CD14-positive monocyte (primary cell): Measurements from ENCODE around the gene CDH16. TPM values are rescaled to one million over a fixed set of nuclear protein-coding genes. Genes with fewer than 3 reads are reported as not detected.

Source experiments
- DNase-seq, 3 donors: peaks; one replicate each; pipeline ENCODE4 v3.0.0-alpha.2; 2011 to 2022
- H2AFZ ChIP-seq: 2 replicates; pipeline ENCODE4 v1.6.0; 2012; ENCODE audit warnings: mild to moderate bottlenecking, low read depth, low read length, inconsistent platforms; ENCODE audit not compliant: insufficient read depth, poor library complexity, severe bottlenecking
- H3K27ac ChIP-seq, 2 donors: 1 replicate in 1 of 2; 2 replicates in 1 of 2; pipeline ENCODE4 v1.5.1; 2012 to 2013; ENCODE audit warnings: low read length in 2 of 2, control low read depth in 1 of 2, inconsistent platforms in 1 of 2, low read depth in 1 of 2, mild to moderate bottlenecking in 1 of 2
- H3K27me3 ChIP-seq, 2 donors: one replicate each; pipeline versions ENCODE4 v1.6.0 to v1.6.1; 2011 to 2013; ENCODE audit warnings: low read length in 2 of 2; ENCODE audit not compliant: control insufficient read depth in 2 of 2, insufficient read depth in 2 of 2
- H3K36me3 ChIP-seq, 2 donors: replicated peaks in 1 of 2; 1 replicate in 1 of 2; 2 replicates in 1 of 2; pipeline versions ENCODE4 v1.5.1 to v1.6.1; 2012 to 2013; ENCODE audit warnings: low read length in 2 of 2, control low read depth in 1 of 2, inconsistent platforms in 1 of 2, mild to moderate bottlenecking in 1 of 2; ENCODE audit not compliant: insufficient read depth in 2 of 2, control insufficient read depth in 1 of 2
- H3K4me1 ChIP-seq, 2 donors: 1 replicate in 1 of 2; 2 replicates in 1 of 2; pipeline versions ENCODE4 v1.5.1 to v1.6.1; 2012 to 2013; ENCODE audit warnings: low read length in 2 of 2, control low read depth in 1 of 2, inconsistent platforms in 1 of 2, mild to moderate bottlenecking in 1 of 2, moderate library complexity in 1 of 2; ENCODE audit not compliant: insufficient read depth in 2 of 2, control insufficient read depth in 1 of 2
- H3K4me2 ChIP-seq: replicated peaks from 2 replicates; pipeline ENCODE3; 2012; ENCODE audit warnings: low read length, moderate library complexity, mild to moderate bottlenecking; ENCODE audit not compliant: poor library complexity, severe bottlenecking; ENCODE audit errors: extremely low read depth
- H3K4me3 ChIP-seq, 3 experiments: fragments of 200-600 bp in 1 of 3; sonication (generic) in 1 of 3; replicated peaks in 1 of 3; 1 replicate in 2 of 3; 2 replicates in 1 of 3; pipeline ENCODE4 v1.5.1; 2011 to 2013; ENCODE audit warnings: low read length in 3 of 3, mild to moderate bottlenecking in 3 of 3, control low read depth in 2 of 3, low read depth in 2 of 3, inconsistent platforms in 1 of 3, moderate library complexity in 1 of 3
- H3K79me2 ChIP-seq: 2 replicates; pipeline ENCODE4 v1.6.0; 2012; ENCODE audit warnings: mild to moderate bottlenecking, control low read depth, inconsistent platforms, low read length, moderate library complexity; ENCODE audit not compliant: insufficient read depth
- H3K9ac ChIP-seq: 2 replicates; pipeline ENCODE4 v1.6.0; 2017; ENCODE audit warnings: low read length, mild to moderate bottlenecking; ENCODE audit not compliant: insufficient read depth, poor library complexity, severe bottlenecking
- H3K9me3 ChIP-seq, 2 donors: replicated peaks in 1 of 2; 1 replicate in 1 of 2; 2 replicates in 1 of 2; pipeline versions ENCODE4 v1.5.1 to v1.6.1; 2012 to 2013; ENCODE audit warnings: low read length in 2 of 2, control low read depth in 1 of 2; ENCODE audit not compliant: control insufficient read depth in 1 of 2, insufficient read depth in 1 of 2
- H4K20me1 ChIP-seq: 2 replicates; pipeline ENCODE4 v1.6.0; 2012; ENCODE audit warnings: mild to moderate bottlenecking, low read length, control low read depth, moderate library complexity; ENCODE audit not compliant: insufficient read depth
- H3K27ac Mint-ChIP-seq, 7 donors: one replicate each; pipeline ENCODE4 v1.8.0; 2020; ENCODE audit warnings: mild to moderate bottlenecking in 7 of 7, mixed read lengths in 7 of 7, moderate library complexity in 6 of 7, inconsistent platforms in 2 of 7
- H3K27me3 Mint-ChIP-seq, 3 donors: one replicate each; pipeline ENCODE4 v1.8.0; 2021 to 2022; ENCODE audit warnings: low read depth in 3 of 3, mild to moderate bottlenecking in 3 of 3, mixed read lengths in 3 of 3, moderate library complexity in 3 of 3, inconsistent platforms in 1 of 3
- H3K36me3 Mint-ChIP-seq, 2 donors: one replicate each; pipeline ENCODE4 v1.8.0; 2020; ENCODE audit warnings: mixed read lengths in 2 of 2, inconsistent platforms in 1 of 2, mild to moderate bottlenecking in 1 of 2
- H3K4me1 Mint-ChIP-seq: one replicate; pipeline ENCODE4 v1.8.0; 2020; ENCODE audit warnings: mild to moderate bottlenecking, mixed read lengths
- H3K4me3 Mint-ChIP-seq, 2 donors: one replicate each; pipeline ENCODE4 v1.8.0; 2020; ENCODE audit warnings: mild to moderate bottlenecking in 2 of 2, mixed read lengths in 2 of 2, moderate library complexity in 1 of 2
- H3K9me3 Mint-ChIP-seq, 7 donors: one replicate each; pipeline ENCODE4 v1.8.0; 2020 to 2022; ENCODE audit warnings: mixed read lengths in 7 of 7, mild to moderate bottlenecking in 6 of 7, moderate library complexity in 6 of 7, inconsistent platforms in 2 of 7
- CTCF ChIP-seq: fragments of 200-600 bp; IDR thresholded peaks from one replicate; pipeline ENCODE4 v1.8.0; 2022; ENCODE audit warnings: antibody characterized with exemption, mild to moderate bottlenecking
- WGBS: methylation state at CpG from one replicate; pipeline ENCODE4 v1.1.5; 2013; ENCODE audit warnings: missing lambda C conversion rate; ENCODE audit not compliant: insufficient coverage; 5-methylcytosine and 5-hydroxymethylcytosine counted together
- intact Hi-C, 2 donors: fragments of 100-400 bp; cut with micrococcal nuclease; formaldehyde crosslinking; loops; one replicate each; pipeline versions ENCODE4 v1.15.0 to v1.15.1; 2023
- polyA plus RNA-seq, 3 donors: library from polyadenylated mRNA; depleted of rRNA in 1 of 3; unstranded in 2 of 3; stranded (reverse) in 1 of 3; fragments of 300-500 nt in 2 of 3; fragments of >200 nt in 1 of 3; fragmentation: Illumina TruSeq in 2 of 3; gene quantifications; 1 replicate in 2 of 3; 2 replicates in 1 of 3; pipeline ENCODE4 v1.2.3, GENCODE V29; 2012 to 2021

The CDH16 gene
- polyA plus RNA-seq, 3 donors = not detected

GRCh38 chr16:66908116-66908515, 10.6 kb downstream of the CDH16 start:
- Histone ChIP-seq H3K9me3 (no peaks in the 10 kb centered on the region), H3K27ac (no peak overlapping the region), H3K4me3 (no peak overlapping the region), H4K20me1 (no peaks in the 10 kb centered on the region), H3K36me3 (no peaks in the 10 kb centered on the region), H3K9ac (no peak overlapping the region), H2AFZ (no peak overlapping the region), H3K79me2 (no peaks in the 10 kb centered on the region), H3K27me3 (no peaks in the 10 kb centered on the region), H3K4me2 (no peak overlapping the region), H3K4me1 (no peaks in the 10 kb centered on the region)
- Mint-ChIP-seq H3K27me3 (peaks cover 3 to 12% (median 12%) of the 10 kb centered on the region in 3 donors), H3K36me3 (no peaks in the 10 kb centered on the region), H3K9me3 (no peaks in the 10 kb centered on the region), H3K27ac (no peak overlapping the region), H3K4me1 (no peaks in the 10 kb centered on the region), H3K4me3 (peak overlapping the region in 1 of 2 donors; percentile 15)
- TF ChIP-seq CTCF = no peak
- 97% methylated on average over 3 of the region's 3 CpGs for WGBS
- no peak for DNase-seq
- intact Hi-C loops = no loop called here

- Histone ChIP-seq H2AFZ (no peak overlapping the region), H4K20me1 (no peaks in the 10 kb centered on the region), H3K9me3 (no peaks in the 10 kb centered on the region), H3K79me2 (no peaks in the 10 kb centered on the region), H3K4me2 (no peak overlapping the region), H3K9ac (no peak overlapping the region), H3K36me3 (no peaks in the 10 kb centered on the region), H3K4me1 (no peaks in the 10 kb centered on the region), H3K27ac (no peak overlapping the region), H3K4me3 (no peak overlapping the region), H3K27me3 (no peaks in the 10 kb centered on the region)
- Mint-ChIP-seq H3K4me3 (no peak overlapping the region), H3K27me3 (peaks cover 3 to 12% (median 12%) of the 10 kb centered on the region in 3 donors), H3K36me3 (no peaks in the 10 kb centered on the region), H3K9me3 (no peaks in the 10 kb centered on the region), H3K4me1 (no peaks in the 10 kb centered on the region), H3K27ac (no peak overlapping the region)
- 88% methylated on average over 4 of the region's 7 CpGs for WGBS
- intact Hi-C loops = no loop called here
- DNase-seq = no peak
- TF ChIP-seq CTCF = no peak
These were observed 11.5 kb downstream of the CDH16 start for GRCh38 chr16:66906916-66907836.
